ENCODE measurements around the gene ADORA3.

ADORA3 gene

GRCh38 chr1:111474521-111474920 is 28.9 kb downstream of the ADORA3 start:
- DNase-seq (ENCODE audit: low read depth) = no peak

GRCh38 chr1:111474106-111474505 is 29.3 kb downstream of the ADORA3 start:
- peak; percentile 42 for DNase-seq (ENCODE audit: low read depth)

- no peak for DNase-seq (ENCODE audit: low read depth)
Measured at GRCh38 chr1:111471538-111471937, 31.9 kb downstream of the ADORA3 start.

GRCh38 chr1:111471012-111471411 is 32.4 kb downstream of the ADORA3 start:
- DNase-seq (ENCODE audit: low read depth) = no peak

GRCh38 chr1:111470596-111470995 is 32.8 kb downstream of the ADORA3 start:
- no peak for DNase-seq (ENCODE audit: low read depth)

GRCh38 chr1:111469539-111469938 is 33.9 kb downstream of the ADORA3 start:
- no peak for DNase-seq (ENCODE audit: low read depth)

GRCh38 chr1:111468717-111469100 is 34.7 kb downstream of the ADORA3 start:
- DNase-seq (ENCODE audit: low read depth) = no peak

GRCh38 chr1:111467865-111468716 is 35.3 kb downstream of the ADORA3 start:
- DNase-seq (ENCODE audit: low read depth) = no peak

- no peak for DNase-seq (ENCODE audit: low read depth)
Measured at GRCh38 chr1:111466480-111466879, 37.0 kb downstream of the ADORA3 start.

GRCh38 chr1:111465754-111466153 is 37.7 kb downstream of the ADORA3 start:
- DNase-seq (ENCODE audit: low read depth) = no peak

GRCh38 chr1:111463029-111463683 is 40.3 kb downstream of the ADORA3 start:
- no peak for DNase-seq (ENCODE audit: low read depth)

GRCh38 chr1:111462370-111463028 is 40.9 kb downstream of the ADORA3 start:
- DNase-seq (ENCODE audit: low read depth) = no peak

- DNase-seq (ENCODE audit: low read depth) = no peak
Measured at GRCh38 chr1:111461765-111462164, 41.7 kb downstream of the ADORA3 start.

GRCh38 chr1:111455642-111456031 is 47.8 kb downstream of the ADORA3 start:
- DNase-seq (ENCODE audit: low read depth) = no peak

- no peak for DNase-seq (ENCODE audit: low read depth)
Measured at GRCh38 chr1:111454859-111455641, 48.4 kb downstream of the ADORA3 start.

GRCh38 chr1:111453706-111454105 is 49.7 kb downstream of the ADORA3 start:
- DNase-seq (ENCODE audit: low read depth) = no peak

GRCh38 chr1:111452581-111452980 is 50.9 kb downstream of the ADORA3 start:
- no peak for DNase-seq (ENCODE audit: low read depth)

GRCh38 chr1:111450185-111450584 is 53.2 kb downstream of the ADORA3 start:
- DNase-seq (ENCODE audit: low read depth) = no peak

GRCh38 chr1:111449703-111450017 is 53.8 kb downstream of the ADORA3 start:
- no peak for DNase-seq (ENCODE audit: low read depth)

Measured in stromal cell of bone marrow (primary cell).